ENCODE results near the gene PRR16.

The PRR16 gene

GRCh38 chr5:120471971-120472370, 7.9 kb downstream of the PRR16 start:
- Mint-ChIP-seq H3K4me1 (ENCODE audit: low read depth) (no peaks in the 10 kb centered on the region), H3K27ac (no peak overlapping the region), H3K36me3 (ENCODE audit: low read depth) (no peaks in the 10 kb centered on the region), H3K4me3 (no peak overlapping the region), H3K27me3 (no peaks in the 10 kb centered on the region), H3K9me3 (no peaks in the 10 kb centered on the region)
- intact Hi-C loops (cut with micrococcal nuclease), result no loop called here

GRCh38 chr5:120472911-120473310, 8.8 kb downstream of the PRR16 start:
- intact Hi-C loops (cut with micrococcal nuclease), result no loop called here
- no peaks in the 10 kb centered on the region for H3K4me1 Mint-ChIP-seq (ENCODE audit: low read depth)
- no peaks in the 10 kb centered on the region for H3K9me3 Mint-ChIP-seq
- H3K36me3 Mint-ChIP-seq (ENCODE audit: low read depth), result no peaks in the 10 kb centered on the region
- no peaks in the 10 kb centered on the region for H3K27me3 Mint-ChIP-seq
- no peak overlapping the region for H3K4me3 Mint-ChIP-seq
- H3K27ac Mint-ChIP-seq, result no peak overlapping the region

- intact Hi-C loops (cut with micrococcal nuclease), result no loop called here
- H3K27me3 Mint-ChIP-seq, result no peaks in the 10 kb centered on the region
- H3K27ac Mint-ChIP-seq, result no peak overlapping the region
- no peak overlapping the region for H3K4me3 Mint-ChIP-seq
- no peaks in the 10 kb centered on the region for H3K4me1 Mint-ChIP-seq (ENCODE audit: low read depth)
- H3K9me3 Mint-ChIP-seq, result no peaks in the 10 kb centered on the region
- H3K36me3 Mint-ChIP-seq (ENCODE audit: low read depth), result no peaks in the 10 kb centered on the region
Measured at GRCh38 chr5:120473332-120473731, 9.2 kb downstream of the PRR16 start.

- Mint-ChIP-seq H3K27me3 (no peaks in the 10 kb centered on the region), H3K9me3 (no peaks in the 10 kb centered on the region), H3K4me1 (ENCODE audit: low read depth) (no peaks in the 10 kb centered on the region), H3K36me3 (ENCODE audit: low read depth) (no peaks in the 10 kb centered on the region), H3K27ac (no peak overlapping the region), H3K4me3 (no peak overlapping the region)
- intact Hi-C loops (cut with micrococcal nuclease), result no loop called here
Measured at GRCh38 chr5:120476063-120476462, 12.0 kb downstream of the PRR16 start.

GRCh38 chr5:120479066-120479465, 15.0 kb downstream of the PRR16 start:
- Mint-ChIP-seq H3K27ac (no peak overlapping the region), H3K36me3 (ENCODE audit: low read depth) (no peaks in the 10 kb centered on the region), H3K4me1 (ENCODE audit: low read depth) (no peaks in the 10 kb centered on the region), H3K27me3 (no peaks in the 10 kb centered on the region), H3K9me3 (no peaks in the 10 kb centered on the region), H3K4me3 (no peak overlapping the region)
- intact Hi-C loops (cut with micrococcal nuclease), result no loop called here

GRCh38 chr5:120499876-120500563, 35.9 kb downstream of the PRR16 start:
- H3K36me3 Mint-ChIP-seq (ENCODE audit: low read depth), result no peaks in the 10 kb centered on the region
- peaks cover 6% of the 10 kb centered on the region for H3K9me3 Mint-ChIP-seq
- H3K4me1 Mint-ChIP-seq (ENCODE audit: low read depth), result no peaks in the 10 kb centered on the region
- intact Hi-C loops (cut with micrococcal nuclease), result no loop called here
- no peak overlapping the region for H3K4me3 Mint-ChIP-seq
- H3K27ac Mint-ChIP-seq, result no peak overlapping the region
- H3K27me3 Mint-ChIP-seq, result no peaks in the 10 kb centered on the region

- Mint-ChIP-seq H3K4me3 (no peak overlapping the region), H3K4me1 (ENCODE audit: low read depth) (no peaks in the 10 kb centered on the region), H3K27ac (no peak overlapping the region), H3K9me3 (peaks cover 6% of the 10 kb centered on the region), H3K36me3 (ENCODE audit: low read depth) (no peaks in the 10 kb centered on the region), H3K27me3 (no peaks in the 10 kb centered on the region)
- intact Hi-C loops (cut with micrococcal nuclease), result no loop called here
Measured at GRCh38 chr5:120502531-120502930, 38.4 kb downstream of the PRR16 start.

GRCh38 chr5:120503341-120503740, 39.2 kb downstream of the PRR16 start:
- H3K27me3 Mint-ChIP-seq, result no peaks in the 10 kb centered on the region
- no peak overlapping the region for H3K27ac Mint-ChIP-seq
- intact Hi-C loops (cut with micrococcal nuclease), result no loop called here
- no peak overlapping the region for H3K4me3 Mint-ChIP-seq
- H3K4me1 Mint-ChIP-seq (ENCODE audit: low read depth), result no peaks in the 10 kb centered on the region
- no peaks in the 10 kb centered on the region for H3K36me3 Mint-ChIP-seq (ENCODE audit: low read depth)
- peaks cover 6% of the 10 kb centered on the region for H3K9me3 Mint-ChIP-seq

- H3K9me3 Mint-ChIP-seq, result peaks cover 6% of the 10 kb centered on the region
- intact Hi-C loops (cut with micrococcal nuclease), result no loop called here
- H3K36me3 Mint-ChIP-seq (ENCODE audit: low read depth), result no peaks in the 10 kb centered on the region
- no peak overlapping the region for H3K27ac Mint-ChIP-seq
- H3K4me1 Mint-ChIP-seq (ENCODE audit: low read depth), result no peaks in the 10 kb centered on the region
- no peaks in the 10 kb centered on the region for H3K27me3 Mint-ChIP-seq
- H3K4me3 Mint-ChIP-seq, result no peak overlapping the region
Measured at GRCh38 chr5:120504057-120504456, 40.0 kb downstream of the PRR16 start.

GRCh38 chr5:120507197-120507596, 43.1 kb downstream of the PRR16 start:
- no peaks in the 10 kb centered on the region for H3K36me3 Mint-ChIP-seq (ENCODE audit: low read depth)
- no peaks in the 10 kb centered on the region for H3K27me3 Mint-ChIP-seq
- no peaks in the 10 kb centered on the region for H3K4me1 Mint-ChIP-seq (ENCODE audit: low read depth)
- no peak overlapping the region for H3K4me3 Mint-ChIP-seq
- peaks cover 6% of the 10 kb centered on the region for H3K9me3 Mint-ChIP-seq
- intact Hi-C loops (cut with micrococcal nuclease), result no loop called here
- no peak overlapping the region for H3K27ac Mint-ChIP-seq

- Mint-ChIP-seq H3K36me3 (ENCODE audit: low read depth) (no peaks in the 10 kb centered on the region), H3K27ac (no peak overlapping the region), H3K27me3 (no peaks in the 10 kb centered on the region), H3K9me3 (peaks cover 6% of the 10 kb centered on the region), H3K4me3 (no peak overlapping the region), H3K4me1 (ENCODE audit: low read depth) (no peaks in the 10 kb centered on the region)
- intact Hi-C loops (cut with micrococcal nuclease), result no loop called here
Measured at GRCh38 chr5:120507800-120508463, 43.8 kb downstream of the PRR16 start.

GRCh38 chr5:120509053-120509452, 45.0 kb downstream of the PRR16 start:
- Mint-ChIP-seq H3K36me3 (ENCODE audit: low read depth) (no peaks in the 10 kb centered on the region), H3K27me3 (no peaks in the 10 kb centered on the region), H3K4me1 (ENCODE audit: low read depth) (no peaks in the 10 kb centered on the region), H3K9me3 (peaks cover 4% of the 10 kb centered on the region), H3K27ac (no peak overlapping the region), H3K4me3 (no peak overlapping the region)
- intact Hi-C loops (cut with micrococcal nuclease), result no loop called here

- no peaks in the 10 kb centered on the region for H3K27me3 Mint-ChIP-seq
- no peak overlapping the region for H3K27ac Mint-ChIP-seq
- intact Hi-C loops (cut with micrococcal nuclease), result no loop called here
- H3K4me1 Mint-ChIP-seq (ENCODE audit: low read depth), result no peaks in the 10 kb centered on the region
- no peak overlapping the region for H3K4me3 Mint-ChIP-seq
- no peaks in the 10 kb centered on the region for H3K9me3 Mint-ChIP-seq
- no peaks in the 10 kb centered on the region for H3K36me3 Mint-ChIP-seq (ENCODE audit: low read depth)
Measured at GRCh38 chr5:120510098-120510637, 46.1 kb downstream of the PRR16 start.

GRCh38 chr5:120510994-120511686, 47.0 kb downstream of the PRR16 start:
- Mint-ChIP-seq H3K27me3 (no peaks in the 10 kb centered on the region), H3K9me3 (no peaks in the 10 kb centered on the region), H3K4me3 (no peak overlapping the region), H3K27ac (no peak overlapping the region), H3K36me3 (ENCODE audit: low read depth) (no peaks in the 10 kb centered on the region), H3K4me1 (ENCODE audit: low read depth) (no peaks in the 10 kb centered on the region)
- intact Hi-C loops (cut with micrococcal nuclease), result no loop called here
